ENCODE data around the gene PFKL. TPM values are rescaled to one million over a fixed set of nuclear protein-coding genes. Genes with fewer than 3 reads are reported as not detected.
A peak's percentile ranks its signal among the peaks of the same experiment; 100 is the strongest.

Gene PFKL
- total RNA-seq, 2 donors from 2014 or later, result 99.4 to 235 TPM

DNA sequence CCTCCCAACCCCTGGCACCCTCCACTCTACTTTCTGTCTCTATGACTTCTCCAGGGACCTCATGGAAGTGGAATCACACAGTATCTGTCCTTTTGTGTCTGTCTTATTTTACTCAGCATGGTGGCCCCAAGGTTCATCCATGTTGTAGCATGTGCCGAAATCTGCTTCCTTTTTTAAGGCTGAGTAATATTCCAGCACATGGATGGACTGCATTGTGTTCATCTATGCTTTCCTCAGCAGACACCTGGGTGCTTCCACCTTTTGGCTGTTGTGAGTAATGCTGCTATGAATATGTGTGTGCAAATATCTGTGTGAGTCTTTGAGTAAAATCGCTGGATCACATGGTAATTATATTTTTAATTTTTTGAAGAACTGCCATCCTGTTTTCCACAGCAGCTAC lies 1.6 kb upstream of the PFKL start:
- intact Hi-C loops (cut with DNase I), result no loop called here
- no peaks in the 10 kb centered on the region for H3K27me3 ChIP-seq (replicated peaks; ENCODE audit: insufficient read depth)
- 88% methylated on average over 2 of the region's 2 CpGs for WGBS
- no peak for DNase-seq (ENCODE audit: low spot score)
- H3K9me3 ChIP-seq, result no peaks in the 10 kb centered on the region
- no peak overlapping the region for H3K27ac ChIP-seq
- no peaks in the 10 kb centered on the region for H3K36me3 ChIP-seq
- no peak overlapping the region for H3K4me3 ChIP-seq
- TF ChIP-seq POLR2AphosphoS5 (IDR thresholded peaks at IDR 0.05) (no peak), POLR2A (IDR thresholded peaks at IDR 0.05) (no peak)
- TF ChIP-seq, protein P1, sequence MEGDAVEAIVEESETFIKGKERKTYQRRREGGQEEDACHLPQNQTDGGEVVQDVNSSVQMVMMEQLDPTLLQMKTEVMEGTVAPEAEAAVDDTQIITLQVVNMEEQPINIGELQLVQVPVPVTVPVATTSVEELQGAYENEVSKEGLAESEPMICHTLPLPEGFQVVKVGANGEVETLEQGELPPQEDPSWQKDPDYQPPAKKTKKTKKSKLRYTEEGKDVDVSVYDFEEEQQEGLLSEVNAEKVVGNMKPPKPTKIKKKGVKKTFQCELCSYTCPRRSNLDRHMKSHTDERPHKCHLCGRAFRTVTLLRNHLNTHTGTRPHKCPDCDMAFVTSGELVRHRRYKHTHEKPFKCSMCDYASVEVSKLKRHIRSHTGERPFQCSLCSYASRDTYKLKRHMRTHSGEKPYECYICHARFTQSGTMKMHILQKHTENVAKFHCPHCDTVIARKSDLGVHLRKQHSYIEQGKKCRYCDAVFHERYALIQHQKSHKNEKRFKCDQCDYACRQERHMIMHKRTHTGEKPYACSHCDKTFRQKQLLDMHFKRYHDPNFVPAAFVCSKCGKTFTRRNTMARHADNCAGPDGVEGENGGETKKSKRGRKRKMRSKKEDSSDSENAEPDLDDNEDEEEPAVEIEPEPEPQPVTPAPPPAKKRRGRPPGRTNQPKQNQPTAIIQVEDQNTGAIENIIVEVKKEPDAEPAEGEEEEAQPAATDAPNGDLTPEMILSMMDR (IDR thresholded peaks at IDR 0.05), result no peak
- peaks cover 14% of the 10 kb centered on the region for H3K4me1 ChIP-seq (replicated peaks)

DNA sequence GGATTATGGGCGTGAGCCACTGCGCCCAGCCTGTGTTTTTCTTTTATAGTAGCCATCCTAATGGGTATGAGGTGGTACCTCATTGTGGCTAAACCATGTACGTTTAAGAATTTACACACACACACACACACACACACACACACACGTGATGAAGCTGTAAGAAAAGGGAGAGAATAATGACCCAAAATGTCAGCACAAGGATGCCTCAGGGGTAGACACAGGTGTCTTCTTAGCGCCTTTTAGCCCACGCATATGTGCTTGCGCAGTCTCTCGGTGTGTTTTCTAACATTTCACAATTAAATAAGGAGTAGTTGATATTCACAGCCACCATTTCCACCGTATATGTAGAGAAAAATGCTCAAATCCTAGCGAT lies 782 bp upstream of the PFKL start:
- H3K4me3 ChIP-seq, result peak overlapping the region; percentile 79 to 86

DNA sequence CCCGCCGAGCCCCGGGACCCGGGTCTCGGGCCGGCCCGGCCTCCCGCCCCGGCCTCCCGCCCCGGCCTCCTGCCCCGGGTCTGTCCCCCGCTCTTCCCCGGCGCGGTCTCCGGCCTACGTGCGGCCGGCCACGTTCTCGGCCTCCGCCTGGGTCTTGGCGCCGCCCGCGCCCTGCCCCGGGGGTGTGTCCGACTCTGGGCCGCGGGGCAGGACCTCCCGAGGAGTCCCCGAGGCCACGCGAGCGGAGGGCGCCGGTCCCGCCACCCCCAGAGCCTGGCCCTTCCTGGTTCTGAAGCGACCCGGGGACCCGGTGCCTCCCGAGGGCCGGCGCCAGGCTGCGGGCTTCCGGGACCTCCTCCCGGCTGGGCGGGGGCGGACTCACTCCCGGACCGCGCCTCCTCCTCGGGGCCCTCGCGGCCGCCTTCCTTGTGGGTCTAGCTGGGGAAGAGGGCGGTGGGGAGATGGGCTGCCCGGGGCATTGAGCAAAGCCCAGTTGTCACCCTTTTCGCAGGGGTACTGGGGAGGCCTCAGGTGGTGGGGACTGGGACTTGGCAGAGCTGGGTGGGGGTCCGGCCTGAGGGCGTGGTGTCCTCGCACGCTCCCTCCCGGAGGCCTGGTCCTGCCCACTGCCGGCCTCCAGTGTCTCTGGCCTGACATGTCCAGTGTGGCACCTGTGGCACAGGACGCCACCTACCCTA lies 558 bp downstream of the PFKL start:
- Histone ChIP-seq H3K9me3 (no peaks in the 10 kb centered on the region), H3K27me3 (replicated peaks; ENCODE audit: insufficient read depth) (no peaks in the 10 kb centered on the region), H3K4me3 (peak overlapping the region; percentile 79 to 86), H3K36me3 (no peaks in the 10 kb centered on the region), H3K4me1 (replicated peaks) (peaks cover 14% of the 10 kb centered on the region), H3K27ac (peak overlapping the region; percentile 87 to 90)
- TF ChIP-seq POLR2A (IDR thresholded peaks at IDR 0.05) (peak; percentile 45), POLR2AphosphoS5 (IDR thresholded peaks at IDR 0.05) (no peak)
- TF ChIP-seq, protein P1 (IDR thresholded peaks at IDR 0.05), result no peak
- WGBS, result 0% methylated on average over 30 of the region's 67 CpGs
- intact Hi-C loops (cut with DNase I), result no loop called here
- DNase-seq (ENCODE audit: low spot score), result peak; percentile 59

More for the DNA sequence above, 782 bp upstream of the PFKL start:
- no peak for DNase-seq (ENCODE audit: low spot score)
- Histone ChIP-seq H3K9me3 (no peaks in the 10 kb centered on the region), H3K36me3 (no peaks in the 10 kb centered on the region), H3K27me3 (replicated peaks; ENCODE audit: insufficient read depth) (no peaks in the 10 kb centered on the region), H3K4me1 (replicated peaks) (peaks cover 14% of the 10 kb centered on the region), H3K27ac (peak overlapping the region; percentile 87 to 90)
- 18% methylated on average over 10 of the region's 10 CpGs for WGBS
- TF ChIP-seq, protein P1 (IDR thresholded peaks at IDR 0.05), result no peak
- TF ChIP-seq POLR2A (IDR thresholded peaks at IDR 0.05) (no peak), POLR2AphosphoS5 (IDR thresholded peaks at IDR 0.05) (no peak)
- intact Hi-C loops (cut with DNase I), result no loop called here

DNA sequence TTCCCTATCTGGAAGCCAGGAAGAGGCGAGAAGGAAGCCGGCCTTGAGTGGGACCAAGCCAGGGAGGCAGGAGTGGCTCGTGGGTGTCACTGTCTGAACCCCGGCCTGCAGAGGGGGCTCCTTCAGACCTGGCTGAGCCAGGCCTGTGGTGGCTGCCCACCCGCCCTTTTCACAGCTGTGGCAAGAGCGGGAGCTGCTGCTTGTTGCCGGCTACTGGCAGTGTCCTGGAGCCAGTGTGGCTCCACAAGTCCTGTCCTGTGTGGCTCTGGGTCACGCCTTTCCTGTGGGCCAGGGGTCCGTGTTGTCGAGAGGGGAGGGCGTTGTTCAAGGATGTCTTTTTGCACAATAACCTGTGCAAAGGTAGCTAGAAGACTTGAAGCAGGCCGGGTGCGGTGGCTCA lies 1.3 kb downstream of the PFKL start:
- peaks cover 14% of the 10 kb centered on the region for H3K4me1 ChIP-seq (replicated peaks)
- no peak for DNase-seq (ENCODE audit: low spot score)
- H3K27ac ChIP-seq, result peak overlapping the region; percentile 87 to 90
- H3K27me3 ChIP-seq (replicated peaks; ENCODE audit: insufficient read depth), result no peaks in the 10 kb centered on the region
- peak overlapping the region; percentile 79 to 86 for H3K4me3 ChIP-seq
- 61% methylated on average over 13 of the region's 13 CpGs for WGBS
- no peaks in the 10 kb centered on the region for H3K9me3 ChIP-seq
- intact Hi-C loops (cut with DNase I), result no loop called here
- TF ChIP-seq POLR2AphosphoS5 (IDR thresholded peaks at IDR 0.05) (no peak), POLR2A (IDR thresholded peaks at IDR 0.05) (no peak)
- TF ChIP-seq, protein P1 (IDR thresholded peaks at IDR 0.05), result no peak
- H3K36me3 ChIP-seq, result no peaks in the 10 kb centered on the region

DNA sequence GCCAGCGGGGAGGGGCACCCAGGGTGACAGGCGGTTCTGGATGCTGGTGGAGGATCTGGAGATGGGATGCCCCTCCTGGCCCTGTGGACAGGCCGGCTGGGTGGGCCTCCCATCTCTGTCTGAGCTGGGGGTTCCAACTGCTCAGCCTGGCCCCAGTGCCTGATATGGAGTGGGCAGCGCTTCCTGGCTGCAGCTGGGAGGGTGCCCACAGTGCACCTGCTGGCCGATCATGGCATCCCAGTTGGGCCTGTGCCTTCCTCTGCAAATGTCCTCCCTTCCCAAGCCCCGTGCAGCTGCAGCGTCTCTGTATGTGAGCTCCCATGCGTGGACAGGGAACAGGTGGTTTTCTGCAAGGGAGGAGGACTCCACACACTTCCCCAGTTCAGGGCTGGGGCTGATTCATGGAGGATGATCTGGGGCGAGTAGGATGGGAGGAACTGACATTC lies 2.1 kb downstream of the PFKL start:
- no peaks in the 10 kb centered on the region for H3K9me3 ChIP-seq
- H3K27me3 ChIP-seq (replicated peaks; ENCODE audit: insufficient read depth), result no peaks in the 10 kb centered on the region
- H3K4me3 ChIP-seq, result no peak overlapping the region
- WGBS, result 89% methylated on average over 5 of the region's 9 CpGs
- TF ChIP-seq, protein P1 (IDR thresholded peaks at IDR 0.05), result peak in 1 of 4 experiments; percentile 15
- no peak for TF ChIP-seq POLR2AphosphoS5 (IDR thresholded peaks at IDR 0.05)
- DNase-seq (ENCODE audit: low spot score), result no peak
- no peak overlapping the region for H3K27ac ChIP-seq
- H3K36me3 ChIP-seq, result no peaks in the 10 kb centered on the region
- H3K4me1 ChIP-seq (replicated peaks), result peaks cover 14% of the 10 kb centered on the region
- intact Hi-C loops (cut with DNase I), result no loop called here
